SU-DHL-6 (cell line): ENCODE measurements around the gene CFP.

ENCODE experiments used
- CTCF ChIP-seq: fragments of 200-600 bp; sonication (generic); IDR thresholded peaks from one replicate; pipeline ENCODE4 v1.5.1; 2017; ENCODE audit warnings: antibody characterized with exemption, mild to moderate bottlenecking, low read length, moderate library complexity; ENCODE audit not compliant: insufficient read depth, poor library complexity, severe bottlenecking
- EZH2phosphoT487 ChIP-seq: fragments of 200-600 bp; sonication (generic), shearing (Covaris generic); conservative IDR thresholded peaks from 2 replicates; pipeline ENCODE4 v1.6.1; 2018; ENCODE audit warnings: mild to moderate bottlenecking, antibody characterized with exemption, low read length, moderate library complexity, mixed read lengths

DNA sequence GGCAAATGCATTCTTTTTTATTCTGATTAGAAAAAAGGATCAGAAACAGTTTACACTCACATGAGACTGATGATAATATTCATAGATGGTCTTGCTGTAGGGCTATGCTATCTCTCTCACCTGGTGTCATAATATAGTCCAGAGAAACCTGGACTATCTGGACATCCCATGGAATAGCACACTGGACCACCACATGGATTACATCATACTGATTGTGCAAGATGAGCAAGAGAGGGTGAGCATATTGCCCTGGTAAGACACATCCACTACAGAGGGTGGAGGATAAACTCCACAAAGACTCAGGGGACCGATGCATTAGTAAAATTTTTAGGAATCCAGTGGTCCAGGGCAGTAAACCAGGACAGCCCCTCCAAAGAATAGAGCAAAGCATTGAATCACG is 18.2 kb downstream of the CFP start:
- TF ChIP-seq CTCF (no peak), EZH2phosphoT487 (no peak)
